Loucy (cell line): ENCODE results near the gene EPHA5.

Source experiments
- EZH2phosphoT487 ChIP-seq: fragments of 200-600 bp; IDR thresholded peaks from 2 replicates; pipeline ENCODE4 v1.6.1; 2018; ENCODE audit warnings: antibody characterized with exemption, mild to moderate bottlenecking, moderate library complexity, borderline replicate concordance
- TF ChIP-seq, protein P1 (sequence below): fragments of 200-600 bp; sonication (generic); conservative IDR thresholded peaks from 2 replicates; pipeline ENCODE4 v1.5.1; 2014; ENCODE audit warnings: mild to moderate bottlenecking, antibody characterized with exemption, low read length

GRCh38 chr4:65353098-65353497 lies 317.2 kb downstream of the EPHA5 start:
- TF ChIP-seq, protein P1, sequence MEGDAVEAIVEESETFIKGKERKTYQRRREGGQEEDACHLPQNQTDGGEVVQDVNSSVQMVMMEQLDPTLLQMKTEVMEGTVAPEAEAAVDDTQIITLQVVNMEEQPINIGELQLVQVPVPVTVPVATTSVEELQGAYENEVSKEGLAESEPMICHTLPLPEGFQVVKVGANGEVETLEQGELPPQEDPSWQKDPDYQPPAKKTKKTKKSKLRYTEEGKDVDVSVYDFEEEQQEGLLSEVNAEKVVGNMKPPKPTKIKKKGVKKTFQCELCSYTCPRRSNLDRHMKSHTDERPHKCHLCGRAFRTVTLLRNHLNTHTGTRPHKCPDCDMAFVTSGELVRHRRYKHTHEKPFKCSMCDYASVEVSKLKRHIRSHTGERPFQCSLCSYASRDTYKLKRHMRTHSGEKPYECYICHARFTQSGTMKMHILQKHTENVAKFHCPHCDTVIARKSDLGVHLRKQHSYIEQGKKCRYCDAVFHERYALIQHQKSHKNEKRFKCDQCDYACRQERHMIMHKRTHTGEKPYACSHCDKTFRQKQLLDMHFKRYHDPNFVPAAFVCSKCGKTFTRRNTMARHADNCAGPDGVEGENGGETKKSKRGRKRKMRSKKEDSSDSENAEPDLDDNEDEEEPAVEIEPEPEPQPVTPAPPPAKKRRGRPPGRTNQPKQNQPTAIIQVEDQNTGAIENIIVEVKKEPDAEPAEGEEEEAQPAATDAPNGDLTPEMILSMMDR = no peak
- no peak for TF ChIP-seq EZH2phosphoT487
